Panc1 (cell line): ENCODE data around the gene FAM167B. TPM values are rescaled to one million over a fixed set of nuclear protein-coding genes. Genes with fewer than 3 reads are reported as not detected.

Experiments used
- ATAC-seq: fragments of 200-7000 bp; cut with Tn5 transposase; 2 replicates; pipeline ENCODE4 v1.9.1; 2020; ENCODE audit warnings: mild to moderate bottlenecking, moderate library complexity
- BruUV-seq: library from RNA; stranded (reverse); fragments of 400-500 nt; replicated peaks from 2 replicates; lab custom pipeline; 2021; lab: Mats Ljungman, UMichigan
- CTCF ChIA-PET: fragments of 300-600 bp; sonication (Branson Sonifier 250); formaldehyde crosslinking; loops from one replicate; lab custom pipeline; 2022; ENCODE audit warnings: antibody characterized with exemption; lab: Charles Lee
- POLR2A ChIA-PET: fragments of 300-600 bp; sonication (Branson Sonifier 250); formaldehyde crosslinking; loops from one replicate; lab custom pipeline; 2022; ENCODE audit warnings: antibody characterized with exemption; lab: Charles Lee
- DNase-seq: peaks from one replicate; pipeline ENCODE4 v3.0.0-alpha.2; 2010; ENCODE audit warnings: low read depth, low spot score
- H3K27ac ChIP-seq: 2 replicates; pipeline ENCODE4 v1.5.1; 2011; ENCODE audit warnings: mild to moderate bottlenecking, low read length, inconsistent platforms
- H3K27me3 ChIP-seq: fragments of 200-500 bp; sonication (Bioruptor generic); 2 replicates; pipeline ENCODE4 v1.6.0; 2014; ENCODE audit warnings: low read length, inconsistent platforms; ENCODE audit not compliant: control insufficient read depth, insufficient read depth
- H3K36me3 ChIP-seq: fragments of 200-500 bp; sonication (Bioruptor generic); 2 replicates; pipeline ENCODE4 v1.5.1; 2014; ENCODE audit warnings: inconsistent platforms, mild to moderate bottlenecking, low read length, moderate library complexity; ENCODE audit not compliant: control insufficient read depth, insufficient read depth
- H3K4me1 ChIP-seq: 2 replicates; pipeline ENCODE4 v1.5.1; 2011; ENCODE audit warnings: inconsistent platforms, mild to moderate bottlenecking, low read length, moderate library complexity; ENCODE audit not compliant: control insufficient read depth, insufficient read depth
- H3K4me3 ChIP-seq, 2 experiments: 2 replicates each; pipeline ENCODE4 v1.5.1; 2011 to 2012; ENCODE audit warnings: low read depth in 2 of 2, low read length in 2 of 2, mild to moderate bottlenecking in 2 of 2, inconsistent platforms in 1 of 2, moderate library complexity in 1 of 2
- H3K9me3 ChIP-seq: fragments of 200-500 bp; sonication (Bioruptor generic); 2 replicates; pipeline ENCODE4 v1.5.1; 2014; ENCODE audit warnings: low read depth, mild to moderate bottlenecking, inconsistent platforms, low read length, moderate library complexity; ENCODE audit not compliant: control insufficient read depth, insufficient read depth
- CTCF ChIP-seq: fragments of 450-650 bp; IDR thresholded peaks from 2 replicates; pipeline ENCODE4 v1.5.1; 2017; ENCODE audit warnings: mild to moderate bottlenecking
- POLR2AphosphoS5 ChIP-seq: IDR thresholded peaks from 2 replicates; pipeline ENCODE4 v1.6.1; 2012; ENCODE audit warnings: mild to moderate bottlenecking, low read depth, low read length, moderate library complexity
- REST ChIP-seq, 2 experiments: IDR thresholded peaks; 2 replicates each; pipeline ENCODE4 v1.6.1; 2011 to 2012; ENCODE audit warnings: low read depth in 2 of 2, control low read depth in 1 of 2, low read length in 1 of 2, mild to moderate bottlenecking in 1 of 2, moderate library complexity in 1 of 2; ENCODE audit not compliant: insufficient read depth in 1 of 2
- SIN3A ChIP-seq: IDR thresholded peaks from 2 replicates; pipeline ENCODE4 v1.6.1; 2012; ENCODE audit warnings: low read depth, mild to moderate bottlenecking, low read length, moderate library complexity, borderline replicate concordance; ENCODE audit not compliant: insufficient read depth
- TCF7L2 ChIP-seq: IDR thresholded peaks from 2 replicates; pipeline ENCODE4 v1.6.1; 2011; ENCODE audit warnings: mild to moderate bottlenecking, low read depth, low read length, inconsistent platforms
- in situ Hi-C: cut with HindIII; loops from 2 replicates; pipeline ENCODE4 v1.10.0; 2016; ENCODE audit warnings: low sequenced_read_pairs, low pct_unique_long_range_greater_than_20kb
- intact Hi-C: fragments of 100-400 bp; cut with micrococcal nuclease; formaldehyde crosslinking; loops from one replicate; pipeline ENCODE4 v1.10.0; 2022; ENCODE audit not compliant: unreplicated experiment
- total RNA-seq: library from RNA; stranded (reverse); gene quantifications from one replicate; pipeline ENCODE4 v1.2.1, GENCODE V29; 2021; ENCODE audit not compliant: unreplicated experiment

Gene FAM167B
- total RNA-seq, 1 experiment from 2014 or later, result 1.9 TPM

- DNase-seq (no peak), ATAC-seq (no peak)
- in situ Hi-C loops (no loop called here), intact Hi-C loops (no loop called here)
- no TSS peak for BruUV-seq
- Histone ChIP-seq H3K27ac (no peak overlapping the region), H3K27me3 (no peaks in the 10 kb centered on the region), H3K9me3 (no peaks in the 10 kb centered on the region), H3K4me1 (peaks cover 12% of the 10 kb centered on the region), H3K4me3 (no peak overlapping the region), H3K36me3 (no peaks in the 10 kb centered on the region)
- POLR2A ChIA-PET, result interaction anchor here (0.5 kb wide), 1 partner anchor 82 kb away, joined by 3 read pairs; no protein-coding TSS in a partner anchor
- TF ChIP-seq REST (IDR thresholded peaks at IDR 0.05; ENCODE audit: insufficient read depth in 1 of 2, low read depth in 2 of 2, low read length in 1 of 2), result no peak
- no peak for TF ChIP-seq TCF7L2
- CTCF ChIA-PET, result interaction anchor here (0.8 kb wide), 1 partner anchor 57 kb away, joined by 3 read pairs; no protein-coding TSS in a partner anchor
These were observed 7.7 kb upstream of the FAM167B start for GRCh38 chr1:32239337-32239736.

DNA sequence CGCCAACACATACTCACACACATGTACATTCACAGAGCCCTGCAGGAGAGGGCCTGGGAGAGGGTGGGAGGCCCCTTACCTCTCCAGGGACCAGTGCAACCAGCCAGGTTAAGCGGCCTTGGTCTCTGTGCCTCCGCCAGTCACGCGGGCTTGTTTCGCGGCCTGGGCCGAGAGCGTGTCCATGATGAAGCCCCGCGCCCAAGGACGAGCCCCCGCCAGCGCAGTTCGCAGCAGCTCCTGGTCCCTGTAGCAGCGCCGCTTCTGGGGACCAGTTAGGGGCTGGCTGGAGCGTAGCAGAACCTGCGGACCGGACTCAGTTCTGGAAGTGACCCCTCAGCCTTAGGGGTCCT lies 7.3 kb upstream of the FAM167B start:
- in situ Hi-C loops (no loop called here), intact Hi-C loops (no loop called here)
- H3K27ac ChIP-seq, result peak overlapping the region; percentile 31; the same call in 1 of the 2 replicates
- no TSS peak for BruUV-seq
- H3K36me3 ChIP-seq, result no peaks in the 10 kb centered on the region
- no peak for ATAC-seq
- no peaks in the 10 kb centered on the region for H3K27me3 ChIP-seq
- TF ChIP-seq POLR2AphosphoS5 (no peak), REST (IDR thresholded peaks at IDR 0.05; ENCODE audit: insufficient read depth in 1 of 2, low read depth in 2 of 2, low read length in 1 of 2) (no peak), TCF7L2 (no peak), SIN3A (no peak), CTCF (no peak)
- peak overlapping the region; percentile 60 to 90 for H3K4me3 ChIP-seq
- DNase-seq, result no peak
- ChIA-PET CTCF (no interaction called here), POLR2A (interaction anchor here (0.5 kb wide), 1 partner anchor 82 kb away, joined by 3 read pairs; no protein-coding TSS in a partner anchor)
- H3K4me1 ChIP-seq, result peaks cover 12% of the 10 kb centered on the region
- no peaks in the 10 kb centered on the region for H3K9me3 ChIP-seq
